Right ventricle myocardium superior (tissue), 1 donor: Measurements from ENCODE around the gene CD226. TPM values are rescaled to one million over a fixed set of nuclear protein-coding genes. Genes with fewer than 3 reads are reported as not detected.
A peak's percentile ranks its signal among the peaks of the same experiment; 100 is the strongest.
"Not testable (repeated sequence)": the region's sequence is repeated elsewhere in the genome, so short reads cannot be mapped to it uniquely, and the experiment has no call there.

ENCODE experiments used
- ATAC-seq: fragments of 200-7000 bp; cut with Tn5 transposase; one replicate; pipeline ENCODE4 v1.9.1; 2020; ENCODE audit warnings: mild to moderate bottlenecking; ENCODE audit not compliant: poor library complexity
- DNase-seq: peaks from one replicate; pipeline ENCODE4 v3.0.0-alpha.2; 2020
- intact Hi-C: fragments of 100-400 bp; cut with DNase I; formaldehyde crosslinking; loops from one replicate; pipeline ENCODE4 v1.11.2; 2022
- total RNA-seq: library from RNA; stranded (reverse); fragmentation: NEBNext Ultra II Directional; extraction: Animal tissue kit (Norgen Biotek cat#: 25700); gene quantifications from one replicate; pipeline ENCODE4 v1.2.1, GENCODE V29; 2021
- donor health status: DM: no; HTN: yes; CAD: no; lungs with severe emphysema.

Gene CD226
- total RNA-seq, 1 donor from 2014 or later = 0.94 TPM

GRCh38 chr18:69935319-69936190 is 12.1 kb downstream of the CD226 start:
- ATAC-seq = peak; percentile 26
- intact Hi-C loops = no loop called here
- DNase-seq = no peak

- intact Hi-C loops = no loop called here
- no peak for ATAC-seq
- DNase-seq = no peak
Observed at GRCh38 chr18:69934601-69935265, 12.9 kb downstream of the CD226 start.

DNA sequence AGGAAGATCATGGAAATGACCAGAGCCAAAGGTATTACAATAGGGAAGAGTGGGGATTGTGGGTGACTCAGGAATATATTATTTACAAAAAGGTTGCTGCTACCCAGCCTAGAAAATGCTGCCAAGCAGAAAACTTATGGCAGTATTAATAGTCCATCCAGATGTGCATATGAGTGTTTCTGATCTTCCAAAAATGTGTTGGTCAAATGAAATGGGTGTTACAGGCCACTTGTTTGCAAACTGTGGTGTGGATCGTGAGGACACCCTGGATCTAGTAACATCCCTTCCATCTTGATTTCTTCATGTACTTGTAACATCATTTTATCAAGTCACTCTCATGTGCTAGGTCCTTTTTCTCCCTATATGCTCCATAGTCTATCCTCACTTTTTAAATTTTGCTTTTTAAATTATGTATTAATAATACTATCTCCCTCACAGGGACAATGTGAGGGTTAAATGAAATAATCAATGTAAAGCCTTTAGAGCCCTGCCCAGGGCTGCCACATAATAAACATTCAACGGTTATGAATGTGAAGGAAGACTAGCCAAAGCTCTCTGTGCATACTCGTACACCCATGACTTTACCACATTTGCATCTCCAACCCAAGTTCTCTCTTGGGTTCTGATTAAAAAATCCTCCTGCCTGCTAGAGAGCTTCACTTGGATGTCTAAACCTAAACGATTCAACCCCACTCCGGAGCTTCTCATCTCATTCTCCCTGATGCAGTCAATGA is 18.5 kb downstream of the CD226 start:
- no peak for DNase-seq
- ATAC-seq = no peak
- intact Hi-C loops = no loop called here

- DNase-seq (no peak), ATAC-seq (no peak)
- intact Hi-C loops = no loop called here
Observed at GRCh38 chr18:69916412-69916811, 31.3 kb downstream of the CD226 start.

DNA sequence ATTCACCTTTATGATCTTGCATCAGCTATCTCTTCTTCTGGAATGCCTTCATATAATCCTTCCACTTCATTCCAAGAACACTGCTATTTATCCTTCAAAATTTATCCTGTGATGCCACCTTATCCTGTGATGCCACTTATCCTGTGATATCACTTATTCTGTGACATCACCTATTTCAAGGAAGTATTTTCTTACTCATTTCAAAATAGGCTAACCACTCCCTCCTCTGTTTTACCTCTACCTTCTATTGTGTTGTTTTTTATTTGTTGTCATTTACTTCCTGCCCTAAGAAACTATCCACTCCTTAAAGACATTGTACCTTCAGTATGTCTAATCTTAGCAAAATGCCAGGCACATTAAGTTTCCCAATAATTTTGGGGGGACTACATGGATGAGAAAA is 38.8 kb downstream of the CD226 start:
- intact Hi-C loops = no loop called here
- ATAC-seq = no peak
- DNase-seq = no peak

- ATAC-seq = no peak
- intact Hi-C loops = no loop called here
- no peak for DNase-seq
Observed at GRCh38 chr18:69906765-69907164, 40.9 kb downstream of the CD226 start.

- ATAC-seq (no peak), DNase-seq (no peak)
- intact Hi-C loops = no loop called here
Observed at GRCh38 chr18:69900941-69901340, 46.7 kb downstream of the CD226 start.

- ATAC-seq, intact Hi-C loops, DNase-seq: not testable (repeated sequence)
Observed at GRCh38 chr18:69899154-69899923, 48.3 kb downstream of the CD226 start.

DNA sequence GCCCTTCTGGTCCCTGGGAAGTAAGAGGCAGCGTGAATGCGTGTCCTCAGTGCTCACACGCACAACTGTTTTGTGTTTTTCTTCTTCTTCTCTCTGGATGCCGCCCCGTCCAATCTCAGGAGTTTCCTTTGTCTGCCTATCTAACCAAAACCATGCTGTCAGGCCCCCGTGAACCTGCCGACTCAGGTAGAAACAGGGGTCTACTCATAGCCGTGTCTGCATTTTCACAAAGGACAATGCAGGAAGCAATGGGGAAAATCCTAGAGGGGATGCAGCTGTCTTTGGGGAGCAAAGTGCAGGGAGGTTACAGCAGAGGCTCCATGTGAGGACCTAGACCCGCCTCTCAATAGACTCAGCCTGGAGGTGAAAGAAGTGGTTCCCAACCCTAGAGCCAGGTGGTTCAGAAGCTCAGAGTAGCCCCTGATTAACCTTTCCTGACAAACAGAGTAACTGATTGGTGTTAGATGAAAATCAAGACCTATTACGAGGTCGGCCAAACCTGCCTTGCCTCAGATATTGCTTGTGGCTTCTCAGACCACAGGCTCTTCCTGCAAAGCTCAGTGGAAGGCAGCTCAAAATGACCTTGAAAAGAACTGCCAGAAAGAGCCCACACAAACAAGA is 49.3 kb downstream of the CD226 start:
- ATAC-seq (no peak), DNase-seq (no peak)
- intact Hi-C loops = no loop called here

DNA sequence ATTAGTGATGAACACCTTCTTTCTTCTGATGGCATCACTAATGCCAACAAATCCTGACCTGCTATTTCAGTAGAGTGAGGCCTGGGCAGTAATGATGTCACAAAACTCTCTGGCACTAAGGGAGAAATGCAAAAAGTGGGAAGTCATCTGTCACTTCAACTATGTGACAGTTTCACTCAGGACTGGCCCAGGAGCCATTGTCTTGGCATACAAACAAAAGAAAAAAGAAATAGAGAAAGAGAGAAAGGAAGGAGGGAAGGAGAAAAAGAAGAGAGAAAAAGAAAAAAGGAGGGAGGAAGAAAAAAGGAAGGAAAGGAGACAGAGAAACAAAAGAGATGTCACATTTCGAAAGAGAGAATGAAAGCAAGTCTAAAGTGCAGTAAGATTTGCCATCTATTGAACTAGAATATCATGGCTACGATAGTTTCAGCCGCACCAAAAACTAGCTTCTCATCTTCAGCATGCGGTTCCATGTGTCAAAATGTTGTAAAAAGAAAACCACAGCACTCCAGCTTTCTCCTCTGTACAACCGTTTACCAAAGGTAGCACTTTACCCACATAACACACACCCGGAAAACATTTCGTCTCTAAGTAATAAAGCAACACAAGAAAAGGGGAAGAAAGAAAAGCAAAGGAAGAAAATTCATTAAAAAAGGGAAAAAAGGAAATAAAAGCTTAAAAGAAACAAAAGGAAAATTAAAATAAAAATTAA is 50.1 kb downstream of the CD226 start:
- no peak for DNase-seq
- intact Hi-C loops = no loop called here
- ATAC-seq = no peak

- ATAC-seq = no peak
- intact Hi-C loops = no loop called here
- no peak for DNase-seq
Observed at GRCh38 chr18:69895066-69896047, 52.3 kb downstream of the CD226 start.

DNA sequence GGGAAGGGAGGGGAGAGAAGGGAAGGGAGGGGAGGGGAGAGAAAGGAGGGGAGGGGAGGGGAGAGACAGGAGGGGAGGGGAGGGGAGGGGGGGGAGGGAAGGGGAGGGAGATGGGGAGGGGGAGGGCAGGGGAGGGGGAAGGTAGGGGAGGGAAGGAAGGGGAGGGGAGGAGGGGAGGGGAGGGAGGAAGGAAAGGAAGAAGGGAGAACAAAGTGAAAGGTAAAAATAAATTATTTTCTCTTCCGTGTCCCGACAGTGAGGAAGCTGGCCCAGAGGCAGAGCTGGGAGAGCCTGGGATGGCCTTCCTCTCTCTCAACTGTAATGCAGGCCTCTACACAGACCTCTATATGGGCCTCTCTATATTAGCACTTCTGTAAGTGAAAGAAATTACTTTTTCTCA is 53.2 kb downstream of the CD226 start:
- intact Hi-C loops = no loop called here
- ATAC-seq = no peak

GRCh38 chr18:69890558-69890957 is 57.1 kb downstream of the CD226 start:
- intact Hi-C loops = no loop called here
- DNase-seq (no peak), ATAC-seq (no peak)

More for the DNA sequence above, 53.2 kb downstream of the CD226 start:
- no peak for DNase-seq

GRCh38 chr18:69889009-69889408 is 58.7 kb downstream of the CD226 start:
- intact Hi-C loops = no loop called here
- no peak for DNase-seq
- no peak for ATAC-seq

- no peak for DNase-seq
- no peak for ATAC-seq
- intact Hi-C loops = no loop called here
Observed at GRCh38 chr18:69887256-69887655, 60.4 kb downstream of the CD226 start.

- ATAC-seq (no peak), DNase-seq (no peak)
- intact Hi-C loops = no loop called here
Observed at GRCh38 chr18:69885841-69886531, 61.7 kb downstream of the CD226 start.
